PC-3 (cell line): ENCODE measurements around the gene ERCC4. TPM values are rescaled to one million over a fixed set of nuclear protein-coding genes. Genes with fewer than 3 reads are reported as not detected.

Experiments
- ATAC-seq: fragments of 200-7000 bp; cut with Tn5 transposase; 2 replicates; pipeline ENCODE4 v1.9.1; 2020; ENCODE audit warnings: mild to moderate bottlenecking, moderate library complexity
- BruUV-seq: library from RNA; stranded (reverse); fragments of 400-500 nt; replicated peaks from 2 replicates; lab custom pipeline; 2021; lab: Mats Ljungman, UMichigan
- CTCF ChIA-PET: fragments of 300-600 bp; sonication (Branson Sonifier 250); formaldehyde crosslinking; loops from one replicate; lab custom pipeline; 2022; ENCODE audit warnings: antibody characterized with exemption; lab: Charles Lee
- POLR2A ChIA-PET: fragments of 300-600 bp; sonication (Branson Sonifier 250); formaldehyde crosslinking; loops from one replicate; lab custom pipeline; 2022; ENCODE audit warnings: antibody characterized with exemption; ENCODE audit not compliant: unreplicated experiment; lab: Charles Lee
- DNase-seq: peaks from one replicate; pipeline ENCODE4 v3.0.0-alpha.2; 2015
- H2AFZ ChIP-seq: fragments of 300-600 bp; sonication (generic); 2 replicates; pipeline ENCODE4 v1.6.0; 2016; ENCODE audit warnings: antibody characterized with exemption, low read length
- H3F3A ChIP-seq: fragments of 300-600 bp; sonication (generic); one replicate; pipeline ENCODE4 v1.6.0; 2017; ENCODE audit warnings: antibody characterized with exemption, low read length, control low read depth, mild to moderate bottlenecking; ENCODE audit not compliant: unreplicated experiment
- H3K27ac ChIP-seq: fragments of 300-600 bp; sonication (generic); 2 replicates; pipeline ENCODE4 v1.5.1; 2016; ENCODE audit warnings: mild to moderate bottlenecking, low read length
- H3K27me3 ChIP-seq: fragments of 300-600 bp; sonication (generic); 2 replicates; pipeline ENCODE4 v1.6.1; 2016; ENCODE audit warnings: low read length, mixed read lengths
- H3K36me3 ChIP-seq: fragments of 300-600 bp; sonication (generic); 2 replicates; pipeline ENCODE4 v1.6.1; 2016; ENCODE audit warnings: low read depth, mixed run types, low read length, mixed read lengths
- H3K4me1 ChIP-seq: fragments of 300-600 bp; sonication (generic); 2 replicates; pipeline ENCODE4 v1.5.1; 2016; ENCODE audit warnings: low read length; ENCODE audit not compliant: insufficient read depth
- H3K4me2 ChIP-seq: fragments of 300-600 bp; sonication (generic); 2 replicates; pipeline ENCODE4 v1.6.0; 2016; ENCODE audit warnings: low read length
- H3K4me3 ChIP-seq: fragments of 300-600 bp; sonication (generic); 2 replicates; pipeline ENCODE4 v1.5.1; 2016; ENCODE audit warnings: mild to moderate bottlenecking, low read length, mixed read lengths
- H3K79me2 ChIP-seq: fragments of 300-600 bp; sonication (generic); 2 replicates; pipeline ENCODE4 v1.6.1; 2017; ENCODE audit warnings: low read length, mixed read lengths
- H3K9ac ChIP-seq: fragments of 300-600 bp; sonication (generic); 2 replicates; pipeline ENCODE4 v1.6.0; 2016; ENCODE audit warnings: mild to moderate bottlenecking, low read length
- H3K9me2 ChIP-seq: fragments of 300-600 bp; sonication (generic); replicated peaks from 2 replicates; pipeline ENCODE4 v1.6.1; 2016; ENCODE audit warnings: mixed run types, low read length, mixed read lengths
- H3K9me3 ChIP-seq: fragments of 300-600 bp; sonication (generic); 2 replicates; pipeline ENCODE4 v1.6.1; 2016; ENCODE audit warnings: low read length, mixed read lengths
- H4K20me1 ChIP-seq: fragments of 300-600 bp; sonication (generic); 2 replicates; pipeline ENCODE4 v1.6.1; 2016; ENCODE audit warnings: low read length, mixed read lengths
- CTCF ChIP-seq: fragments of 300-600 bp; sonication (generic); conservative IDR thresholded peaks from 2 replicates; pipeline ENCODE4 v1.5.1; 2017; ENCODE audit warnings: antibody characterized with exemption, low read depth, mild to moderate bottlenecking, low read length
- EZH2 ChIP-seq: fragments of 300-600 bp; sonication (generic); IDR thresholded peaks from one replicate; pipeline ENCODE4 v1.6.1; 2017; ENCODE audit warnings: antibody characterized with exemption, mild to moderate bottlenecking, low read length; ENCODE audit not compliant: unreplicated experiment
- EZH2phosphoT487 ChIP-seq: fragments of 300-600 bp; sonication (generic); IDR thresholded peaks from 2 replicates; pipeline ENCODE4 v1.6.1; 2018; ENCODE audit warnings: mild to moderate bottlenecking, antibody characterized with exemption, low read length, borderline replicate concordance
- intact Hi-C: fragments of 100-400 bp; cut with micrococcal nuclease; formaldehyde crosslinking; loops from 2 replicates; pipeline ENCODE4 v1.9.0; 2023
- total RNA-seq: library from RNA; depleted of rRNA; stranded (reverse); fragments of >200 nt; gene quantifications from 2 replicates; pipeline ENCODE4 v1.2.3, GENCODE V29; 2014

ERCC4 gene
- total RNA-seq, 1 experiment from 2014 or later = 3.2 TPM

DNA sequence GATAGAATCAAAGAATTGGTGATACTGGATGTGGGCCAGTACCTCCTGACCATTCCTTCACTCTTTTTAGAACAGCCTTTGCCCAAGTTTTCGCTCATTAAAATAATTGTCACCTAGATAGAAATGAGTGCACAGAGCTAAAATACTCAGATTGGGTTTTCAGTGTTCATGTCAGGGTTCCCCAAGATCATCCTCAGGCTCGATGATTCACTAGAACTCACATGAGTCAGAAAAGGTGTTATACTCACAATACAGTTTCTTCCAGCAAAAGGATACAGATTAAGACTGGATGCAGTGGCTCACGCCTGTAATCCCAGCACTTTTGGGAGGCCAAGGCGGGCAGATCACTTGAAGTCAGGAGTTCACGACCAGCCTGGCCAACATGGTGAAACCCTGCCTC, 19.9 kb downstream of the ERCC4 start:
- H3K79me2 ChIP-seq = no peaks in the 10 kb centered on the region
- peaks cover 4% of the 10 kb centered on the region; the same call in 1 of the 2 replicates for H3K4me1 ChIP-seq
- no peaks in the 10 kb centered on the region for H3F3A ChIP-seq
- DNase-seq (no peak), ATAC-seq (no peak)
- POLR2A ChIA-PET = no interaction called here
- H3K4me3 ChIP-seq = no peak overlapping the region
- no peak for TF ChIP-seq EZH2
- no peak for TF ChIP-seq EZH2phosphoT487
- no peak for TF ChIP-seq CTCF
- no TSS peak for BruUV-seq
- no peaks in the 10 kb centered on the region for H3K9me3 ChIP-seq
- H3K4me2 ChIP-seq = no peak overlapping the region
- peaks cover 14% of the 10 kb centered on the region for H3K36me3 ChIP-seq
- CTCF ChIA-PET = no interaction called here
- H3K27ac ChIP-seq = no peak overlapping the region
- no peaks in the 10 kb centered on the region for H3K27me3 ChIP-seq
- H2AFZ ChIP-seq = no peak overlapping the region
- no peak overlapping the region for H3K9ac ChIP-seq
- intact Hi-C loops = no loop called here
- H4K20me1 ChIP-seq = no peaks in the 10 kb centered on the region
- no peaks in the 10 kb centered on the region for H3K9me2 ChIP-seq

DNA sequence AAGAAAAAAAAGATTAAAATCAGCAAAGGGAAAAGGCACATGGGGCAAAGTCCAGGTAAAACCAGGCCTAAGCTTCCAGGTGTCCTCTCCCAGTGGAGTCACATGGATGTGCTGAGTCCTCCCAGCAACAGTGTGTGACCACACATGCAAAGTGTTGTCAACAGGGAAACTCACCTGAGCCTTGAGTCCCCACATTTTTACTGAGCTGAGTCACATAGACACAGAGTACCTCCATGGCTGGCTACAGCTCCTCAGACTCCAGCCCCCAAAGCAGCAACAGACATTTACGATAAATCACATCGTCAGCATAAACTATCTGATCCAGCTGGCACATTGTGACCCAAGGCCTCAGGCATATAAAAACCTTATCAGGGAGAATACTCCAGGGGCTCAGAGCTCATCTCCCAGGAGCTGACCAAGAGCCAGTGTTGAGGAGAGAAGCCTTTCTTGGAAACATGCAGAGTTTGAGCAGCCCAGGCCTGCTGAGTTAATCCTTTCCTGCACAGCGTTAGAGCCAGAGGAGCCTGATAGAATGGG, 20.5 kb downstream of the ERCC4 start:
- Histone ChIP-seq H3K27ac (no peak overlapping the region), H3K4me1 (peaks cover 4% of the 10 kb centered on the region; the same call in 1 of the 2 replicates), H2AFZ (no peak overlapping the region), H3K79me2 (no peaks in the 10 kb centered on the region), H3K27me3 (no peaks in the 10 kb centered on the region), H3K36me3 (peaks cover 8% of the 10 kb centered on the region), H3K4me2 (no peak overlapping the region), H3K9me3 (no peaks in the 10 kb centered on the region), H4K20me1 (no peaks in the 10 kb centered on the region), H3K4me3 (no peak overlapping the region), H3F3A (no peaks in the 10 kb centered on the region), H3K9ac (no peak overlapping the region), H3K9me2 (no peaks in the 10 kb centered on the region)
- CTCF ChIA-PET = no interaction called here
- DNase-seq (no peak), ATAC-seq (no peak)
- no peak for TF ChIP-seq EZH2
- TF ChIP-seq EZH2phosphoT487 = no peak
- no peak for TF ChIP-seq CTCF
- no TSS peak for BruUV-seq
- POLR2A ChIA-PET = no interaction called here
- intact Hi-C loops = no loop called here

DNA sequence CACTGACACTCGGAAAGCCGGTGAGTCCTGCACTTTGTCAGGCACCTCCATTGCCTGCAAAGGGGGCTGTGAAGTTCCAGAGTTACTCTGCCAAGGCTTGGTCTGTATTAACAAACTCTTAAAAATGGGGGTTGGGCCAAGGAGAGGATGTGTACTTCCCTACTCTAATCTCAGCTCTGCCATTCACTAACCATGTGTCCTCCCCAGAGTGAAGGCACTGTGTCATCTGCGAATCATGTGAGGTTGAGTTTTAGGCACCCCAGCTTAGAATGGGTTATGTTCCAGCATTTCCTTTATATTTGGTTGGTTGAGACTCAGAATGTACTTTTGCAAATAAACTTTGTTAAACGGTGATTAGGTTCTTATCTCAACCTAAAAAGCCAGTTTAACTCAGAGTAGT, 24.9 kb downstream of the ERCC4 start:
- H3K4me3 ChIP-seq = no peak overlapping the region
- H3K9me2 ChIP-seq = no peaks in the 10 kb centered on the region
- H3K4me1 ChIP-seq = no peaks in the 10 kb centered on the region
- intact Hi-C loops = no loop called here
- no peaks in the 10 kb centered on the region for H3K27me3 ChIP-seq
- no peak overlapping the region for H2AFZ ChIP-seq
- no peak overlapping the region for H3K4me2 ChIP-seq
- no peaks in the 10 kb centered on the region for H4K20me1 ChIP-seq
- ChIA-PET CTCF (no interaction called here), POLR2A (no interaction called here)
- H3K79me2 ChIP-seq = no peaks in the 10 kb centered on the region
- H3K36me3 ChIP-seq = no peaks in the 10 kb centered on the region
- ATAC-seq (no peak), DNase-seq (no peak)
- no TSS peak for BruUV-seq
- H3K9ac ChIP-seq = no peak overlapping the region
- TF ChIP-seq EZH2phosphoT487 (no peak), CTCF (no peak), EZH2 (no peak)
- no peak overlapping the region for H3K27ac ChIP-seq
- no peaks in the 10 kb centered on the region for H3F3A ChIP-seq
- no peaks in the 10 kb centered on the region for H3K9me3 ChIP-seq
